CMK (cell line): ENCODE measurements around the gene CAMK2B.
"Not testable (repeated sequence)": the region's sequence is repeated elsewhere in the genome, so short reads cannot be mapped to it uniquely, and the experiment has no call there.

Experiments
- DNase-seq: peaks from one replicate; pipeline ENCODE4 v3.0.0-alpha.2; 2010; ENCODE audit warnings: low read depth

CAMK2B gene

GRCh38 chr7:44189993-44190872 is 135.2 kb downstream of the CAMK2B start:
- DNase-seq: no peak

GRCh38 chr7:44189286-44189992 is 136.0 kb downstream of the CAMK2B start, which contains the start of gene GCK:
TSS of gene GCK (minus strand) at chr7:44189439. CDS start at chr7:44188953, 486 bp downstream.
- no peak for DNase-seq

GRCh38 chr7:44188480-44189225 is 136.7 kb downstream of the CAMK2B start:
- DNase-seq: no peak

- no peak for DNase-seq
Measured at GRCh38 chr7:44187636-44188416, 137.6 kb downstream of the CAMK2B start.

GRCh38 chr7:44186736-44187135 is 138.7 kb downstream of the CAMK2B start:
- DNase-seq: no peak

GRCh38 chr7:44185729-44186128 is 139.7 kb downstream of the CAMK2B start:
- DNase-seq: no peak

GRCh38 chr7:44184873-44185446 is 140.4 kb downstream of the CAMK2B start:
- DNase-seq: no peak

GRCh38 chr7:44184206-44184872 is 141.1 kb downstream of the CAMK2B start:
- DNase-seq: no peak

- no peak for DNase-seq
Measured at GRCh38 chr7:44183386-44183785, 142.0 kb downstream of the CAMK2B start.

GRCh38 chr7:44182827-44183226 is 142.6 kb downstream of the CAMK2B start:
- DNase-seq: no peak

- DNase-seq: no peak
Measured at GRCh38 chr7:44180631-44181030, 144.8 kb downstream of the CAMK2B start.

GRCh38 chr7:44177570-44178131 is 147.7 kb downstream of the CAMK2B start:
- DNase-seq: no peak

- DNase-seq: no peak
Measured at GRCh38 chr7:44176486-44176885, 148.9 kb downstream of the CAMK2B start.

- no peak for DNase-seq
Measured at GRCh38 chr7:44175730-44176129, 149.7 kb downstream of the CAMK2B start.

GRCh38 chr7:44174694-44174948 is 150.8 kb downstream of the CAMK2B start:
- not testable (repeated sequence) for DNase-seq

- no peak for DNase-seq
Measured at GRCh38 chr7:44173911-44174693, 151.3 kb downstream of the CAMK2B start.

GRCh38 chr7:44172803-44173424 is 152.5 kb downstream of the CAMK2B start:
- no peak for DNase-seq

GRCh38 chr7:44172352-44172751 is 153.0 kb downstream of the CAMK2B start:
- DNase-seq: no peak

GRCh38 chr7:44171901-44172300 is 153.5 kb downstream of the CAMK2B start:
- not testable (repeated sequence) for DNase-seq
